ENCODE data around the gene PGGT1B.

Gene PGGT1B

GRCh38 chr5:115179394-115180164 lies 83.1 kb downstream of the PGGT1B start:
- DNase-seq = no peak

GRCh38 chr5:115179030-115179393 lies 83.7 kb downstream of the PGGT1B start:
- no peak for DNase-seq

DNA sequence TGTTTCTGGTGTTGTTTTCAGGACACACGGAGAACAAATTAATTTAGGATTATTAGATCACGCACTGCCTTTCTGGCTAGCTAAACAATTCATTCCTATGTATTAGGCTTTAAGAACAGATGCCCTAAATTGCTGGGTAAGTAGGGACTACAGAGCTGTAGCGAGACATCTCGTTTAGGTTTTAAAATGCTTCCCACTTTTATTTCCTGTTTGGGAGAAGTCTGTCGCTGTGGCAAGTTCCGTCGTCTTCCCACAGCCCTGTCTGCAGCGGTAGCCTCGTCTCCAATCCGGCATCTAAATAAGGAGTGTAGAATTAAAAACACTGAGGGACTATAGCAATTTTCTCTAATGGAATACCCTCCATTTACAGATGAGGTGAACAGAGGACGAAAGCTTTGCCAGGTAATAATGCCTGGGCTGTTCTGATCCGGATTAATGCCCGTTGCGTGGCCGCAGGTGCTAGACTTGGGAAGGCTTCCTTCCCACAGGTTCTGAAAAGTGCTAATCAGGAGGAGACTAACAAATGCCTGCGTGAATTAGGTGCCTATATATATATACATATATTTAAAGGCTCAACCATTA lies 91.7 kb downstream of the PGGT1B start:
- no peak for DNase-seq

GRCh38 chr5:115170134-115170928 lies 92.3 kb downstream of the PGGT1B start:
- no peak for DNase-seq

GRCh38 chr5:115169487-115170133 lies 93.1 kb downstream of the PGGT1B start, which contains the start of gene TRIM36:
Gene TRIM36, minus strand, starts transcription at chr5:115169908. Its CDS starts 274 bp downstream, at chr5:115169634.
- DNase-seq = peak; percentile 91

GRCh38 chr5:115168829-115169486 lies 93.7 kb downstream of the PGGT1B start:
- DNase-seq = no peak

DNA sequence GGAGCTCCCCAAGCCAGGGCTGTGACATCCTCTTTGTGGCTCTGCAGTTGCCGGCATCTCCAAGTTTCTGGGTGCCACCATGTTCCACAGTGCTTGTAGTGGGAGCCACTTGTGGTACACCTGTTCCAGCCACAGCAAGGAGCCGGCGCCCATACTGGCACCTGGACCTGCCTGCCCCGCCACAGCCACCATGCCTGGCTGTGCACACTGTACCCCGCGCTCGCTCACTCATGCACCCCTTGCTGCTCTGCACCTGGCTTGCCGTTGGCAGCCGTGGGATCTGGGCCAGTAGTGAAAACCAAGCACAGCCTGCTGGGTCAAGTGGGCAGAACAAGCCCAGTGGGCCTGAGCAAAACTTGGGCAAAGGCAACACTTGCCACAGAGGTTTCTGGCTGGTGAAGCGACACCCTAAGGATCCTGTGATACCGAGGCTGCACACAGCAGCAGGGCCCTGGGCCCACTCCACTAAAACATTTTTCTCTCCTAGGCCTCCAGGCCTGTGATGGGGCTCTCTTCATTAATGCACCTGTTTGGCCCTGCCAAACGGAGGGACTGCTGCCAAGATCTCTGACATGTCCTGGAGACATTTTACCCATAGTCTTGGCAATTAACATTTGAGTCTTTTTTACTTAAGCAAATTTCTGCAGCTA lies 95.8 kb downstream of the PGGT1B start:
- no peak for DNase-seq

- DNase-seq = no peak
Measured at GRCh38 chr5:115165790-115166189, 96.9 kb downstream of the PGGT1B start.

- DNase-seq = no peak
Measured at GRCh38 chr5:115160975-115161475, 101.7 kb downstream of the PGGT1B start.
